Measurements from ENCODE around the gene HYPK. TPM values are rescaled to one million over a fixed set of nuclear protein-coding genes. Genes with fewer than 3 reads are reported as not detected.
"Not testable (repeated sequence)": the region's sequence is repeated elsewhere in the genome, so short reads cannot be mapped to it uniquely, and the experiment has no call there.

The HYPK gene
- total RNA-seq, 2 donors from 2014 or later: 11.6 to 35.2 TPM

- peak within 1 kb of the TSS; percentile 98 to 100 for H3K27ac Mint-ChIP-seq
- ATAC-seq (peak; percentile 90 to 98), DNase-seq (ENCODE audit: low spot score in 2 of 2) (peak; percentile 99 to 100)
- no peaks in the 10 kb centered on the region for H3K9me3 Mint-ChIP-seq
- peaks cover 38% of the 10 kb centered on the region in 2 donors for H3K36me3 Mint-ChIP-seq
These were observed 8.2 kb upstream of the HYPK start, which contains the start of gene SERF2 for GRCh38 chr15:43791993-43792760. TSS of gene SERF2 (plus strand) at chr15:43792320. CDS start at chr15:43792377, 57 bp downstream.

- Mint-ChIP-seq H3K27ac (peak overlapping the region; percentile 98 to 100), H3K9me3 (no peaks in the 10 kb centered on the region), H3K36me3 (peaks cover 38% of the 10 kb centered on the region in 2 donors)
- DNase-seq (ENCODE audit: low spot score in 2 of 2) (peak in 1 of 2 donors; percentile 22), ATAC-seq (peak in 1 of 2 donors; percentile 13)
These were observed 7.5 kb upstream of the HYPK start for GRCh38 chr15:43792761-43793476.

DNA sequence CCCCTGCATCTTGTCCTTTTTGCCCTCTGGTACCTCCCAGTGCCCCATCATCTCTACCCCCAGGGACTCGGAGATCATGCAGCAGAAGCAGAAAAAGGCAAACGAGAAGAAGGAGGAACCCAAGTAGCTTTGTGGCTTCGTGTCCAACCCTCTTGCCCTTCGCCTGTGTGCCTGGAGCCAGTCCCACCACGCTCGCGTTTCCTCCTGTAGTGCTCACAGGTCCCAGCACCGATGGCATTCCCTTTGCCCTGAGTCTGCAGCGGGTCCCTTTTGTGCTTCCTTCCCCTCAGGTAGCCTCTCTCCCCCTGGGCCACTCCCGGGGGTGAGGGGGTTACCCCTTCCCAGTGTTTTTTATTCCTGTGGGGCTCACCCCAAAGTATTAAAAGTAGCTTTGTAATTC lies 6.8 kb upstream of the HYPK start:
- Mint-ChIP-seq H3K36me3 (peaks cover 38 to 45% of the 10 kb centered on the region in 2 donors), H3K27ac (peak overlapping the region; percentile 98 to 100), H3K9me3 (no peaks in the 10 kb centered on the region)
- DNase-seq (ENCODE audit: low spot score in 2 of 2) (no peak), ATAC-seq (no peak)

- ATAC-seq: no peak
- peak overlapping the region; percentile 89 to 100 for H3K27ac Mint-ChIP-seq
- H3K9me3 Mint-ChIP-seq: no peaks in the 10 kb centered on the region
- peaks cover 43 to 52% of the 10 kb centered on the region in 2 donors for H3K36me3 Mint-ChIP-seq
- no peak for DNase-seq (ENCODE audit: low spot score in 2 of 2)
These were observed 5.9 kb upstream of the HYPK start for GRCh38 chr15:43794269-43795037.

- Mint-ChIP-seq H3K27ac (peak overlapping the region; percentile 62 to 100), H3K9me3 (no peaks in the 10 kb centered on the region), H3K36me3 (peaks cover 50 to 59% of the 10 kb centered on the region in 2 donors)
- ATAC-seq: no peak
- DNase-seq (ENCODE audit: low spot score in 2 of 2): no peak
These were observed 5.2 kb upstream of the HYPK start for GRCh38 chr15:43795197-43795596.

DNA sequence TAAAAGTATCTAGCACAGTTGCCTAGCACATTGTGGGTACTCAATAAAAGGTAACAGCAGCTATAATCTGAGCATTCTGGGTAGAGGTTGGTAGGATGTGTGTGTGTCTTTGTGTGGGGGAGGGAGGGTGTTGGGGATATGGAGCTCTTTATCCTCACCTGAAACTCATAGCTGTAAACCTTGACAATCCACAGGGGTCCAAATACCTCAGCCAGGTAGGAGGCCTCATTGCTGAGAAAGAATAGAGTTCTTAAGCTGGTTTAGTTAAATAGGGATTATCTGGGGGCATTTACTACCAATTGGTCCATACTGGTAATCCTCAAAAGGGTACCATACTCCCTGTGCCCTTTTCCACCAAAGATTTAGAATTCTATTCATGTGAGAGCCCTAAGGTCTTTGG lies 4.4 kb upstream of the HYPK start:
- H3K27ac Mint-ChIP-seq: peak overlapping the region in 1 of 2 donors; percentile 2
- no peak for ATAC-seq
- no peak for DNase-seq (ENCODE audit: low spot score in 2 of 2)
- H3K36me3 Mint-ChIP-seq: peaks cover 58 to 67% of the 10 kb centered on the region in 2 donors
- H3K9me3 Mint-ChIP-seq: no peaks in the 10 kb centered on the region

DNA sequence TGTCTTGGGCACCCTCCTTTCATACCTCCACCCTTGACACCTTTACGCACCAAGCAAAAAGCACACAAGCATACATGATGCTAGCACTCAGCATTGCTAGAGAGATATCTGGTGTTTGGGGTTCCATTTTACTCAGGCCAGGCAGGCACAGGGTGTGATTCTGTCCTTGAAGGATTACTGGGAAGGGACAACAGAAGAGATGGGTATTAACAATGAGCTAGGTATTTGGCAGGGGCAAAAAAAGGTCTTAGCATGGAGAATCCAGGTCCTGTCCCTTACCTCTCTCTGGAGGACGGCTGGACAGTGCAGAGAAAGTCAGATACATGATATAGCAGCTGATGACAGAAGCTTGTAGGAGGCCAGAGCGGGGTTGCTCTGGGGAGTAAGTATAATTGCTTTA lies 3.8 kb upstream of the HYPK start:
- no peak for ATAC-seq
- no peak for DNase-seq (ENCODE audit: low spot score in 2 of 2)
- H3K27ac Mint-ChIP-seq: peak overlapping the region in 1 of 2 donors; percentile 65
- no peaks in the 10 kb centered on the region for H3K9me3 Mint-ChIP-seq
- peaks cover 64 to 73% of the 10 kb centered on the region in 2 donors for H3K36me3 Mint-ChIP-seq

DNA sequence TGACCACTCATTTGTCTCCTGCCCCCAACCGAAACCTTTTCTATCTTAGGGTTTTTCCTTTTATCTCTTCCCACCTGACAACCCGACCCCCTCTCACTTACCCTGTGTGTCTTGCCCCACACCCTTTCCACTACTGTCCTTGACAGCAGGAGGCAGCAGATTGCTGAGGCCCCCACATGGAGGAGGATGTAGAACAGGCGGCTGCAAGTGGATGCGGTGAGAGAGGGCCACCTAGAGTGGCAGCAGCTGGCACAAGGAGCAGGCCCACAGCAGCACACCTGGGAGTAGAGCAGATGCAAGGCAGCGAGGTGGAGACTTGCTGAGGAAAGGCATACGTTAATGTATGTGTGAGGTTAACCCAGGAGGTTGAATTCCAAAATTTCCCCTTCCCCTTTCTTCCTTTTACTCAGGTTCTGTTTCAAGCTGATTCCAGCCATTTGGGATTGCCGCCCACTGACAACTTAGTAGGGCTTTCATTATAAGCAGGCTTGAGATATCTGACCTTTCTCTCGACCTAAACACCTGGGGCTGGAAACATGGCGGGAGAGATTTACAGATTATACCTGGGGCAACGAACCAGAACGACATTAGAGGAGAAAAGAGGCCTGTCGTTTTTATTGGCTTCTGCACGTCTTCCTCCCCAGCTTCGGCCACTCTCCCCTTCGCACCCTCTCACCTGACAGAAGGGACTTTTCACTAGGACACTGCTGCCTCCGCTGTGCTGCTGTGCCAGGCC lies 1.0 kb upstream of the HYPK start:
- Mint-ChIP-seq H3K9me3 (no peaks in the 10 kb centered on the region), H3K36me3 (peaks cover 44 to 54% of the 10 kb centered on the region in 2 donors), H3K27ac (peak overlapping the region; percentile 88 to 91)
- no peak for DNase-seq (ENCODE audit: low spot score in 2 of 2)
- ATAC-seq: peak in 1 of 2 donors; percentile 4

DNA sequence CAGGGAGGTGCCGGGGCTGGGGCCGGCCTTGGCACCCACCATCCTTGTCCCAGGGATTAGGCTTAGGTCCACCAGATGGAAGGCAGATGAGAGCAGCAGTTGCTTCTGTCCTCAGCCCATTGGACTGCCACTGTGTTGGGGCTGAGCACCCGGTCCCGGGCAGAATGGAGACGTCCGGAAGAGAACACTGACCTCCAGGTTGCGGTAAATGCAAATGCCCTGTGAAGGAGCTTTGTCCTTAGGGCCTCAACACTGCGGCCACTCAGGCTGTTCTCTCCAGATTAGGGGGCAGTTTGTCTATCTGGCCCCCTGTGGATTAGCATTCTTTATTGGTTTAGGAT lies 484 bp upstream of the HYPK start, which contains the start of gene SERINC4:
SERINC4 (minus strand) TSS at position 276 of the 341 bp plus-strand sequence; CDS start at position 42, 234 bp downstream.
- Mint-ChIP-seq H3K36me3 (peaks cover 38 to 49% of the 10 kb centered on the region in 2 donors), H3K27ac (peak within 1 kb of the TSS; percentile 91 to 99)
- peak in 1 of 2 donors; percentile 4 for ATAC-seq

GRCh38 chr15:43802676-43803075 lies 2.3 kb downstream of the HYPK start:
- not testable (repeated sequence) for ATAC-seq; DNase-seq (ENCODE audit: low spot score in 2 of 2); H3K9me3 Mint-ChIP-seq
- peak overlapping the region in 1 of 2 donors; percentile 14 for H3K27ac Mint-ChIP-seq
- peaks cover 37 to 64% of the 10 kb centered on the region in 2 donors for H3K36me3 Mint-ChIP-seq

More for the DNA sequence above, 484 bp upstream of the HYPK start, which contains the start of gene SERINC4:
- no peaks in the 10 kb centered on the region for H3K9me3 Mint-ChIP-seq
- DNase-seq (ENCODE audit: low spot score in 2 of 2): no peak

DNA sequence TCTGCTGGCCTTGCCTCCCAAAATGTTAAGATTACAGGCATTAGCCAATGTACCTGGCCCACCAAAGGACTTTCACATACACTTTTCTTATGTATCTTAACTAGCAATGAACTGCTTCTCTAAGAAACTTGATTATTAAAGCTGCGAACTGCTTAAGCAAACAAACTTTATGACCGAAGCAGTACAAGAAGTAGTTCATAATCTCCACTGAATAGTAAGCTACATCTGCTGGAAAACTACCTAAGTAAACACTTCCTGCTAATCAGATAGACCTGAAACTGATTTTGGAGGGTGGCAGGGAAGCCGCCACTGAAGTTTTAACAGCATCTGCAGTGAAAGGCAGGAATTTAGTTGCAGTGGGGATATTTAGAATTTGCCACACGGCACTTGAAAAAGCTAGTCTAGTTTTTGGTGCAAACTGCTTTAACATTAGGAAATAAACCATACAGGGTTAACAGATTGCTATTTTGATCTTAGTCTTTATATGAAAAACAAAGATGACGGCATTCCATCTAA lies 8.1 kb downstream of the HYPK start:
- ATAC-seq (no peak), DNase-seq (ENCODE audit: low spot score in 2 of 2) (no peak)
- Mint-ChIP-seq H3K27ac (no peak overlapping the region), H3K9me3 (no peaks in the 10 kb centered on the region), H3K36me3 (peaks cover 18 to 41% of the 10 kb centered on the region in 2 donors)

GRCh38 chr15:43808960-43809678 lies 8.7 kb downstream of the HYPK start:
- peaks cover 21 to 41% of the 10 kb centered on the region in 2 donors for H3K36me3 Mint-ChIP-seq
- peak overlapping the region in 1 of 2 donors; percentile 36 for H3K27ac Mint-ChIP-seq
- no peak for ATAC-seq
- H3K9me3 Mint-ChIP-seq: no peaks in the 10 kb centered on the region
- no peak for DNase-seq (ENCODE audit: low spot score in 2 of 2)

DNA sequence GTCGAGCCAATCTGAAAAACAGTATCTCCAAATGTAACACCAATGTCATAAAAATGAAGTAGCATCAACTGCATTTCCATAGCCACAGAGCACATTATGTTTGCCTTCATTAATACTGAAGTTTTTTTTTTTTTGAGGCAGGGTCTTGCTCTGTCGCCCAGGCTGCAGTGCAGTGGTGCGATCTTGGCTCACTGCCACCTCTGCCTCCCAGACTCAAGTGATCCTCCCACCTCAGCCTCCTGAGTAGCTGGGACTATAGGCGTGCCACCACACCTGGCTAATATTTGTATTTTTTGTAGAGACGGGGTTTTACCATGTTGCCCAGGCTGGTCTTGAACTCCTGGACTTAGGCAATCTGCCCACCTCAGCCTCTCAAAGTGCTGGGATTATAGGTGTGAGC lies 14.7 kb downstream of the HYPK start:
- H3K27ac Mint-ChIP-seq: peak overlapping the region; percentile 53
- peaks cover 24 to 32% of the 10 kb centered on the region in 2 donors for H3K36me3 Mint-ChIP-seq
- DNase-seq (ENCODE audit: low spot score in 2 of 2); ATAC-seq; H3K9me3 Mint-ChIP-seq: not testable (repeated sequence)

DNA sequence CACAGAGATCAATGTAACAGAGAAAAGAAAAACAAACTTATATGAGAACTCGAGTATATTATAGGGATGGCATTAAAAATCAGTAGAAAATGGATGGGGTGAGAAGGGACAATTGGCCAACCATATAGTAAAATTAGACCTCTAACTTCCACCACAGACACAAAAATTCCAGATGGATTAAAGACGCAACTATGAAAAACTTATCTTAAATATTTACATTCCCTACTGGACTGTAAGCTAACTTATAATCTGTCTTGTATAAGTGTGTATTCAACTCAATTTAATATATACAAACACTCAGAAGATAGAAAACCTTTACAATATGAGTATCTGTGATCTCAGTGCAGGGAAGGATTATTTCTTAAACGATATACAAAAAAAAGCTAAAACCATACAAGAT lies 21.1 kb downstream of the HYPK start:
- H3K36me3 Mint-ChIP-seq: peaks cover 9 to 29% of the 10 kb centered on the region in 2 donors
- H3K27ac Mint-ChIP-seq: no peak overlapping the region
- no peak for DNase-seq (ENCODE audit: low spot score in 2 of 2)
- H3K9me3 Mint-ChIP-seq: peaks cover 0 to 4% of the 10 kb centered on the region in 2 donors
- no peak for ATAC-seq
